Measurements from ENCODE around the gene BCL2L1.
"Not testable (repeated sequence)": the region's sequence is repeated elsewhere in the genome, so short reads cannot be mapped to it uniquely, and the experiment has no call there.

The BCL2L1 gene

DNA sequence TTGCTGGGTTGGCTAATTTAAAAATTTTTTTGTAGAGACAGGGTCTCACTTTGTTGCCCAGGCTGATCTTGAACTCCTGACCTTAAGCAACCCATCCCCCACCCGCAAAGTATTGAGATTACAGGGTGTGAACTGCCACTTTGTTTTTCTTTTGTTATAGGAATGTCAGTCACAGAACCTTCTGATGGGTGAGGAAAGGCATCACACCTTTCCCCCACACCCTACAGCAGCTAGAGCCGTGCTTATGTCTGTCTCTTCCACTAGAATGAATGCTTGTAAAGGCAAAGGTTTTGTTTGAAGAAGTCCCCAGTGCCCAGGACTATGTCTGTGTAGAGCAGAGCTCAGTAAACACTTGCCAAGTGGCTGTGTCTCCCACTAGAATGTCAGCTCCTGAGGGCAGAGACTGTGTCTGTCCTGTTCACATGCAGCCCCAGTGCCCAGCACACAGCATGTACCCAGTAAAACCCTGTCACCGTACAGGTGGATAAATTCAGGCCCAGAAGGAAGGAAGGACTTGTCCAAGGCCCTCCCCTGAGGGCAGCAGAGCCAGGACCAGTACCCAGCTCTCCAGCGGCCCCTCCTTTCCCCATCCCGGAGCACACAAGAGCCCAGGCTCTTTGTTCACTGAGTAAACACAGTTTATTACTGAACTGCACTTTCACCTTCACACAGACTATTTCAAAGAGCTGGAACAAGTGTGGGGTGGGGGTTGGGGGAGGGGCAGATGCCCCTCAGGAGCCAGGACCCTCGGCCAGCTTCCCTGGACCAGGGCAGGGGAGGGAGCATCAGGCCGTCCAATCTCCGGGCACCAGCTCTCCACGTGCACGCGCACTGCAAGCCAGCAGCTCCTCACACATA lies 58.6 kb downstream of the BCL2L1 start:
- DNase-seq (ENCODE audit: insufficient read length, low spot score) (no peak), FAIRE-seq (no peak)
- TF ChIP-seq POLR2AphosphoS5 (IDR thresholded peaks at IDR 0.05; ENCODE audit: low read depth, low read length) (no peak), TAF1 (IDR thresholded peaks at IDR 0.05; ENCODE audit: low read depth, low read length) (no peak), PAX5 (IDR thresholded peaks at IDR 0.05; ENCODE audit: insufficient read depth, low read length, severe bottlenecking) (no peak), POU2F2 (IDR thresholded peaks at IDR 0.05; ENCODE audit: low read depth, low read length) (no peak), SPI1 (IDR thresholded peaks at IDR 0.05; ENCODE audit: low read depth, low read length) (no peak), POLR2A (IDR thresholded peaks at IDR 0.05; ENCODE audit: low read depth, low read length) (no peak)

DNA sequence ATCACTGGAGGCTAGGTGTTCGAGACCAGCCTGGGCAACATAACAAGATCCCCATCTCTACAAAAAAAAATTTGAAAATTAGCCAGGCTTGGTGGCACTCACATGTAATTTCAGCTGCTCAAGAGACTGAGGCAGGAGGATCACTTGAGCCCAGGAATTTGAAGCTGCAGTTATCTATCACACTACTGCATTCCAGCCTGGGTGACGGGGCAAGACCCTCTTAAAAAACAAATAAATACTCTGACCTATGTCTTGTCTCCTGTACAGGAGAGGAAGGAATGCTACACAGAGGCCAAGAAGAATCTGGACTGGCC lies 59.2 kb downstream of the BCL2L1 start:
- DNase-seq (ENCODE audit: insufficient read length, low spot score): no peak
- TF ChIP-seq POLR2A (IDR thresholded peaks at IDR 0.05; ENCODE audit: low read depth, low read length) (no peak), POU2F2 (IDR thresholded peaks at IDR 0.05; ENCODE audit: low read depth, low read length) (no peak), POLR2AphosphoS5 (IDR thresholded peaks at IDR 0.05; ENCODE audit: low read depth, low read length) (no peak), TAF1 (IDR thresholded peaks at IDR 0.05; ENCODE audit: low read depth, low read length) (no peak), PAX5 (IDR thresholded peaks at IDR 0.05; ENCODE audit: insufficient read depth, low read length, severe bottlenecking) (no peak), SPI1 (IDR thresholded peaks at IDR 0.05; ENCODE audit: low read depth, low read length) (no peak)
- no peak for FAIRE-seq

DNA sequence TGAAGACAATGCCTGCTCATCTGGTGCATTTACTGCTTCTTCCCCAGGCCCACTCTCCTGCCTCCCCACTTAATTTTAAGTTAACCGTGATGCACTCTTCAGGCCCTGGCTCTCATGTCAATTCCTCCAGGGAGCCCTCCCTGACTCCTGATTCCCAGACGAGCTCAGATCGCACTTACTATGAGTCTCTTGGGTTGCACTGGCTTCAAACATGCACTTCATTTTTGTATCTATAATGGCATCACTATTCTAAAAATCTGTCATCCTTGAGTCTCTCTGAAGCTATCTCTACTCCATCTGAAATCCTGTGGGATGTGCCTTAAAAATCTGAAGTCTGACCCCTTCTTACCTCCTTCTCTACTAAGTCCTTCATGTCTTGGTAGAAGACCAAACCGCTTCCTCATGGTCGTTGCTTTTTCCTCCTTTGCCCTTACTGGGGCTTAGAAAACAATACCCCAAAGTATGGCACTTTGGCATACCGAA lies 60.3 kb downstream of the BCL2L1 start:
- DNase-seq (ENCODE audit: insufficient read length, low spot score) (no peak), FAIRE-seq (no peak)
- TF ChIP-seq POLR2A (IDR thresholded peaks at IDR 0.05; ENCODE audit: low read depth, low read length): no peak
- TF ChIP-seq POU2F2 (IDR thresholded peaks at IDR 0.05; ENCODE audit: low read depth, low read length): no peak
- TF ChIP-seq SPI1 (IDR thresholded peaks at IDR 0.05; ENCODE audit: low read depth, low read length): no peak
- no peak for TF ChIP-seq PAX5 (IDR thresholded peaks at IDR 0.05; ENCODE audit: insufficient read depth, low read length, severe bottlenecking)
- no peak for TF ChIP-seq POLR2AphosphoS5 (IDR thresholded peaks at IDR 0.05; ENCODE audit: low read depth, low read length)
- no peak for TF ChIP-seq TAF1 (IDR thresholded peaks at IDR 0.05; ENCODE audit: low read depth, low read length)

GRCh38 chr20:31661625-31662371 lies 60.9 kb downstream of the BCL2L1 start:
- TF ChIP-seq PAX5 (IDR thresholded peaks at IDR 0.05; ENCODE audit: insufficient read depth, low read length, severe bottlenecking) (no peak), SPI1 (IDR thresholded peaks at IDR 0.05; ENCODE audit: low read depth, low read length) (no peak), POLR2AphosphoS5 (IDR thresholded peaks at IDR 0.05; ENCODE audit: low read depth, low read length) (no peak), TAF1 (IDR thresholded peaks at IDR 0.05; ENCODE audit: low read depth, low read length) (no peak), POU2F2 (IDR thresholded peaks at IDR 0.05; ENCODE audit: low read depth, low read length) (no peak), POLR2A (IDR thresholded peaks at IDR 0.05; ENCODE audit: low read depth, low read length) (no peak)
- DNase-seq (ENCODE audit: insufficient read length, low spot score) (peak; percentile 83), FAIRE-seq (peak; percentile 58)

DNA sequence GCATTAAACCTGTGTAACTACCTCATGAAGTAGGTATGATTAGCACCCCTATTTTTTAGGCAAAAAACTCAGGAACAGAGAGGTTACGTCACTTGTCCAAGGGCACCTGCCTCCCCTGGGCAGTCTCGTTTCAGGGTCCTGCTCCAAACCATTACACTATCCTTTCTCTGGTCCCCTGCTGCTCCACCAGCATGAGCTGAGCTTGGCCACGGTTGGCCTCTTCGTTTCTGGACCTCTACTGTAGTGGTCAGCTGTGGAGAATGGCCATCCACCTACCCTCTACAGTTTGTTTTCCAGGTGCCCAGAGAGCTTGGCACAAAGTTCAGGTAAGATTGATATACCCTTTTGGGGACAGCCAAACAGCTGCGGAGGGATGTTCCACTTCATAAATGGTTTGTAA lies 68.1 kb downstream of the BCL2L1 start:
- no peak for DNase-seq (ENCODE audit: insufficient read length, low spot score)
- no peak for TF ChIP-seq POU2F2 (IDR thresholded peaks at IDR 0.05; ENCODE audit: low read depth, low read length)
- no peak for TF ChIP-seq SPI1 (IDR thresholded peaks at IDR 0.05; ENCODE audit: low read depth, low read length)
- TF ChIP-seq POLR2AphosphoS5 (IDR thresholded peaks at IDR 0.05; ENCODE audit: low read depth, low read length): no peak
- no peak for TF ChIP-seq PAX5 (IDR thresholded peaks at IDR 0.05; ENCODE audit: insufficient read depth, low read length, severe bottlenecking)
- TF ChIP-seq TAF1 (IDR thresholded peaks at IDR 0.05; ENCODE audit: low read depth, low read length): no peak
- no peak for TF ChIP-seq POLR2A (IDR thresholded peaks at IDR 0.05; ENCODE audit: low read depth, low read length)
- FAIRE-seq: no peak

- TF ChIP-seq SPI1 (IDR thresholded peaks at IDR 0.05; ENCODE audit: low read depth, low read length) (no peak), TAF1 (IDR thresholded peaks at IDR 0.05; ENCODE audit: low read depth, low read length) (no peak)
- no peak for FAIRE-seq
- DNase-seq (ENCODE audit: insufficient read length, low spot score): no peak
Observed at GRCh38 chr20:31653561-31653960, 69.1 kb downstream of the BCL2L1 start.

- no peak for FAIRE-seq
- TF ChIP-seq PAX5 (IDR thresholded peaks at IDR 0.05; ENCODE audit: insufficient read depth, low read length, severe bottlenecking) (no peak), TAF1 (IDR thresholded peaks at IDR 0.05; ENCODE audit: low read depth, low read length) (no peak), SPI1 (IDR thresholded peaks at IDR 0.05; ENCODE audit: low read depth, low read length) (no peak), POU2F2 (IDR thresholded peaks at IDR 0.05; ENCODE audit: low read depth, low read length) (no peak), POLR2A (IDR thresholded peaks at IDR 0.05; ENCODE audit: low read depth, low read length) (no peak), POLR2AphosphoS5 (IDR thresholded peaks at IDR 0.05; ENCODE audit: low read depth, low read length) (no peak)
- no peak for DNase-seq (ENCODE audit: insufficient read length, low spot score)
Observed at GRCh38 chr20:31652917-31653396, 69.7 kb downstream of the BCL2L1 start.

DNA sequence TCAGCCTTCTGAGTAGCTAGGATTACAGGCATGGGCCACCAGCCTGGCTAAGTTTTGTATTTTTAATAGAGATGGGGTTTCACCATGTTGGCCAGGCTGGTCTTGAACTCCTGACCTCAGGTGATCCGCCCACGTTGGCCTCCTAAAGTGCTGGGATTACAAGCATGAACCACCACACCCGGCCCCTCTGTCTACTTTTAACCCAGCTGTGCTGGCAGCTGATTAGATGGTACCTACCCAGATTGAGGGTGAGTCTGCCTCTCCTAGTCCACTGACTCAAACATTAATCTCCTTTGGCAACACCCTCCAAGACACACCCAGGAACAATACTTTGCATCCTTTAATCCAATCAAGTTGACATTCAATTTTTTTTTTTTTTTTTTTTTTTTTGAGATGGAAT lies 74.6 kb downstream of the BCL2L1 start:
- FAIRE-seq; DNase-seq (ENCODE audit: insufficient read length, low spot score): not testable (repeated sequence)

GRCh38 chr20:31644701-31645100 lies 78.0 kb downstream of the BCL2L1 start:
- no peak for DNase-seq (ENCODE audit: insufficient read length, low spot score)
- FAIRE-seq: no peak
- TF ChIP-seq POLR2AphosphoS5 (IDR thresholded peaks at IDR 0.05; ENCODE audit: low read depth, low read length): no peak
- no peak for TF ChIP-seq POU2F2 (IDR thresholded peaks at IDR 0.05; ENCODE audit: low read depth, low read length)
- no peak for TF ChIP-seq POLR2A (IDR thresholded peaks at IDR 0.05; ENCODE audit: low read depth, low read length)
- no peak for TF ChIP-seq PAX5 (IDR thresholded peaks at IDR 0.05; ENCODE audit: insufficient read depth, low read length, severe bottlenecking)
- TF ChIP-seq SPI1 (IDR thresholded peaks at IDR 0.05; ENCODE audit: low read depth, low read length): no peak
- no peak for TF ChIP-seq TAF1 (IDR thresholded peaks at IDR 0.05; ENCODE audit: low read depth, low read length)

All from GM12891 (cell line).